ENCODE data around the gene MACROH2A2. TPM values are rescaled to one million over a fixed set of nuclear protein-coding genes. Genes with fewer than 3 reads are reported as not detected.

The MACROH2A2 gene
- total and polyA plus RNA-seq, 2 of the 8 experiments (the other 6 are each of a cell fraction or from before 2014, with no cell fraction given): 7.9 to 9.3 TPM

GRCh38 chr10:70142555-70142954 is 89.9 kb downstream of the MACROH2A2 start (continued):
- TF ChIP-seq CHD7 (IDR thresholded peaks at IDR 0.05; ENCODE audit: insufficient replicate concordance, low read length) (no peak), CBX5 (IDR thresholded peaks at IDR 0.05; ENCODE audit: low read depth, low read length) (no peak), CREB1 (IDR thresholded peaks at IDR 0.05) (no peak), RFX5 (IDR thresholded peaks at IDR 0.05; ENCODE audit: borderline replicate concordance, low read depth, low read length) (no peak), ATF2 (IDR thresholded peaks at IDR 0.05; ENCODE audit: low read length) (no peak), CHD2 (IDR thresholded peaks at IDR 0.05; ENCODE audit: low read length) (no peak), MAX (IDR thresholded peaks at IDR 0.05) (no peak), GABPA (IDR thresholded peaks at IDR 0.05; ENCODE audit: borderline replicate concordance, insufficient read depth, low read length) (no peak), GTF2F1 (IDR thresholded peaks at IDR 0.05; ENCODE audit: borderline replicate concordance, low read depth, low read length) (no peak), POLR2AphosphoS5 (IDR thresholded peaks at IDR 0.05; ENCODE audit: low read depth, low read length) (no peak), ASH2L (IDR thresholded peaks at IDR 0.05; ENCODE audit: low read length) (no peak)
